ENCODE results near the gene PRPF8.

Gene PRPF8

DNA sequence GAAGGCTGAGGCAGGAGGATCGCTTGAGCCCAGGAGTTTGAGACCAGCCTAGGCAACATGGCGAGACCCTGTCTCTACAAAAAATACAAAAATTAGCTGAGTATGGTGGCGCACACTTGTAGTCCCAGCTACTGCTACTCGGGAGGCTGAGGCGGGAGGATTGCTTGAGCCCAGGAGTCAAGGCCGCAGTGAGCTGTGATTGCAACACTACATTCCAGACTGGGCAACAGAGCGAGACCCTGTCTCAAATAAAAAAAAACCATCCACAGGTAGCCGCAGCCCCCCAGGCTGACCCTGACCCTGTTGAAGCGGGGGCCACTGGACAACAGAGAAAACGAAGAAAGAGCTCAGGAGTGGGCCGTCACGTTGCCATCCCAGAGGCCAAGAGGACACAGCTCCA is 60.0 kb downstream of the PRPF8 start:
- no peak for DNase-seq

DNA sequence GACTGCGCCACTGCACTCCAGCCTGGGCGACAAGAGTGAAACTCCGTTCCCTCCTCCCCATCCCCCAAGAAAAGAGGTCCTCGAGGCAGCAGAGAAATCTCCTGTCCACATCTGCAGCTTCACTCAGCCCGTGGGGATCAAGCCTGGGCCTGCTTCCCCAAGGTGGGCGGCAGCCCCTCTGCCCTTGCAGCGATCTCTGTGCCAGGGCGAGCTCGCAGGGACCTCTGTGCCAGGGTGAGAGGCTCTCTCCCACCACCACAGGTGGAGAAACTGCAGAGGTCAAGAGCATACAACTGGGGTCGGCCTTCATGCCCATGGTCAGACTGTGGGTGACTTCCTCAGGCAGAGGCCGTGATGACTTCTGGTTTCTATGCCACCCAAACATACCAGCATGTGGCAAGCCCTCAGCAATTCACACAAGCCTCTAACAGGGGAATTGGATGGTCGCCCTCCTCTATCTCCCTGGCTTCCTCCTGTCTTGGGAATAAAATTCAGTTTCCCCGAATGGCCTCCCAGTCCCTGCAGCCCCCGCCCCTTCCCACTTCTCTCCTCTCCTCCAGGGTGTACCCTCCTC is 61.5 kb downstream of the PRPF8 start:
- no peak for DNase-seq

DNA sequence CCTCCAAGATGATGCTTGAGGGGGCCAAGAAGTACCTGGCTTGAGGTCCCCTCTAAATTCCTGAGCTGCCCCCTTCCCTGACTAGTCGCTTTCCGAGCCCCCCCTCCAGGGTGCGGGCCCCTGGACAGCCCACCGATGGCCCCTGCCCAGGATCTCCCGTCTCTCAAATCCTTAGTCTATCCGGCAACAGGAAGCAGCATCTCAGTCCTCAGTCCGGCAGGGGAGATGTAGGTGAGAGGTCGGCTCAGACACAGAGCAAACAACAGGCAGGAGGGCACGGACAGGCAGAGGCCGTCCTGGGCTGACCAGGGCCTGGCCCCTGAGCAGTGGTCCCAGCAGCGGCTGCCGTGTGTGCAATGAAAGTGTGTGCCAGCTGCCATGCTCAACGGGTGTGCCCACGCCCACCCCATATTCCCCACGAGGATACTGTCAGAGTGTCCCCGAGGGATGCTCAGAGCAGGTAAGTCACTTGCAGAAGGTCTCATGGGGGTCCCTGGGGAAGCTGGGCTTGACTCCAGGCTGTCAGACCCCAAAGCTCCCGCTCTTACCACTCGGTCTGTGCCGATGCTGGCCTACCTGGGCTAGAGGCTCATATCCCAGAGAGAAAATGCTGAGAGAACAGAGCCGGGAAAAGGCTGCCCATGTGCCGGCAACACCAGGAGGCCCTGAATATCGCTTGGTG is 63.3 kb downstream of the PRPF8 start:
- DNase-seq, result no peak

DNA sequence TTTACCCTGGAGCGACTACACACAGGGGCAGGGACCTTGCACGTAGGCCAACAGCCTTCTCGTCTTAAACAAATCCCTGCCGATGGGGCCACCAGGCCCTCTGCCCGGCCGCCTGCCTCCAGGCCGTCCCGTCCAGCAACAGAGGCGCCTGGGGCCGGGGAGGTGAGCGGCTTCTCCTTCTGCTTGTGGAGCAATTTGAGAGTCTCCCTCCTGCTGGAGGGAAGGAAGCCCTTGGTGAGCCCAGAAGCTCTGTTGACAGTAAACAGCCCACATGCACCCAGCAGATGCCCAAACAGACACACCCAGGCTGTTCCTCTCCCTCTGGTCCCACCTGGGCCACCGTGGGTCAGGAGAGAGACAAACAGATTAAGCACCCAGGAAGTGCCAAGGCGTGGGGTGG is 64.2 kb downstream of the PRPF8 start:
- DNase-seq, result no peak

DNA sequence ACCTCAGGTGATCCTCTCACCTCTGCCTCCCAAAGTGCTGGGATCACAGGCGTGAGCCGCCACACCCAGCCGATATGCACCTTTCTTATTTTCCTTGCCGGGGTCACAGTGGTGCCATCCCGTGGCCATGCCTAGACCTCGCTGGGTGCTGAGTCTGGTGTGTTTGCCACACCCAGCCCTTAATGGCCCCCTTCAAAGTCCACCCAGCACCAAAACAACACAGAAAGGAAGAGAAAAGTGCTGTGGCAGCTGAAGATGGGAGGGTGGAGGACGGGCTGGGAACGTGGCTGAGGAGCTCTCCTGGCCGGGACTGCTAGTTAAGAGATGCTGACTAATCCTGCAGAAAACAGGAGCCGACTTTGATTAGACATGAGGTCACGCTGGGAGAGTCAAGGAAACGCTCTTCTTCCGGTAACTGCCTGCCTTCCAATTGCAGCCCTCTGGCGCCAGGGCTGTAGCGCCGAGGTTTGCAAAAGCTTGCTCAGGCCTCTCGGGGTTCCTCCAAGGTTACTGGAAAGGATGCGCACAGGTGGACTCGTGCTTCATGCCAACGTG is 67.0 kb downstream of the PRPF8 start:
- DNase-seq, result no peak

DNA sequence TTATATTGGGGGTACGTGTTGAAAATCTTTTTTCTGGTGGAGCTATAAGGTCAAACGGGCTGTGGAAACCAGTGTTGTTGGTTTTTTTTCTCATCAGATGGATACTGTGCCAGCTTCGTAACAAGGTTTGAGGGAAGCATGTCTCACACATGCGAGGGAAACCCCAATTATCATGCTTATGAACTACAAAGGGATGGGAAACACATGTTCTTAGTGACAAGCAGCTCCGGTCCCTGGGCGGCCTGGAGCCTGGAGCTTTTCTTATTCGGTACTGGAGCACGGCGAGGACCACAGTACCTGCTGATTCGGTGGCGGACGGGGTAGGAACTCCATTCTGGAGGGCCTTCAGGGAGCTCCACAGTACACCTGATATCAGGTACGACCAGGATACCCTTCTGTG is 68.6 kb downstream of the PRPF8 start:
- no peak for DNase-seq

DNA sequence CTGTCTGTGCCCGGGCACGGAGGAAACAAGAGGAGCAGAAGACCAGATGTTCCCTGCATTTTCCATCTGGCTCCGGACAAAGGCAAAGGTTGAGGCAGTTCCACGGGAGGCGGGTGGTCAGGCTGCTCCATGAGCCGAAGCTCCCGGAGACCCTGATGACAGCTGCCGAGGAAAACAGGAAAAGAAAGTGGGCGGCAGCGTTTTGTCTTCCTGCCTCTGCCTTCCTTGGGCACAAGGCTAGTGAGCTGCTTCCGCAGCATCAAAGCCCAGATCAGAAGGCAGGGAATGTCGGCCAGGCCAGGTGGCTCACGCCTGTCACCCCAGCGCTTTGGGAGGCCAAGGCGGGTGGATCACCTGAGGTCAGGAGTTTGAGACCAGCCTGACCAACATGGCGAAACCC is 72.3 kb downstream of the PRPF8 start:
- DNase-seq, result no peak

DNA sequence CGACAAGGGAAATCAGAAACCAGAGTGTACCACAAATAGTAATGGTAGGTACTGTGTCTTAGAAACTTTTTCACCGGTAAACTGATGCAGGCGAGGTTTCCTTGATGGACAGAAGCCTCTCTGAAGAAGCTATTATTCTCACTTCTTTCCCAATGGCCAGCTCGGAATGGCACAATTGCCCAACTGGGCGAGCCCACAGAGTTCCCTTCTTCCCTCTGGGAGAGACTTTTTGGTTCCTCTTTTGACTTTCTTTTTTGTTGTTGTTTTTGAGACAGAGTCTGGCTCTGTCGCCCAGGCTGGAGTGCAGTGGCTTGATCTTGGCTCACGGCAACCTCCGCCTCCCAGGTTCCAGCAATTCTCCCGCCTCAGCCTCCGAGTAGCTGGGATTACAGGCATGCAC is 73.0 kb downstream of the PRPF8 start:
- no peak for DNase-seq

DNA sequence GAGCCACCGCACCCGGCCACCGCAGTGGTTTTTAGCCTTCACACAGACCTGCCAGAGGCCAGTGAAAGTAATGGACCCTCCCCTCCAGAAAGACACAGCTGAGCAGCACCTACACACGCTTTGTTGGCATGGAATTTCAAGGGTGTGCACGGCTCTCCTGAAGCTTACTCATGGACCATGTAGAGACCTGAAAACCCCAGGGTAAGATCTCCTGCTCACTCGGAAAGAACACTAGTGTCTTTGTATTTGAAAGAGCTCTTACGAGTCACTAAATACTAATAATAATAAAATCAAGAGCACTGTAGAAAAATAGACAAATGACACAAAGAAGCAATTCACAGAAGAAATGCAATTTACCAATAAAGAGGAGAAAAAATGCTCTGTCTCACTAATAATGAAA is 76.0 kb downstream of the PRPF8 start:
- no peak for DNase-seq

DNA sequence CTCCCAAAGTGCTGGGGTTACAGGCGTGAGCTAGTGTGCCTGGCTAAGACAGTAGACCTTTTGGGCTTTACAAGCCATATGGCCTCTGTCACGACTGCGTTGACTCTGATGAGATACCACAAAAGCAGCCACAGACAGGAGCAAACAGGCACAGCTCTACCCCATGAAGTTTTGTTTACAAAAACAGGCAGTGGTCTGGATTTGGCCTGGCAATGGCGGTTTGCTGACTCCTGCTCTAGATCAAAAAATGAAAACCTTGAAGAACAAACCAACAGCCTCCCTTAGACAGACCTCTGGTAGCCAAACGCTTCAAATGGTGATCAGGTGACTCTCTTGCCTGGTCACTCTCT is 76.7 kb downstream of the PRPF8 start:
- no peak for DNase-seq

DNA sequence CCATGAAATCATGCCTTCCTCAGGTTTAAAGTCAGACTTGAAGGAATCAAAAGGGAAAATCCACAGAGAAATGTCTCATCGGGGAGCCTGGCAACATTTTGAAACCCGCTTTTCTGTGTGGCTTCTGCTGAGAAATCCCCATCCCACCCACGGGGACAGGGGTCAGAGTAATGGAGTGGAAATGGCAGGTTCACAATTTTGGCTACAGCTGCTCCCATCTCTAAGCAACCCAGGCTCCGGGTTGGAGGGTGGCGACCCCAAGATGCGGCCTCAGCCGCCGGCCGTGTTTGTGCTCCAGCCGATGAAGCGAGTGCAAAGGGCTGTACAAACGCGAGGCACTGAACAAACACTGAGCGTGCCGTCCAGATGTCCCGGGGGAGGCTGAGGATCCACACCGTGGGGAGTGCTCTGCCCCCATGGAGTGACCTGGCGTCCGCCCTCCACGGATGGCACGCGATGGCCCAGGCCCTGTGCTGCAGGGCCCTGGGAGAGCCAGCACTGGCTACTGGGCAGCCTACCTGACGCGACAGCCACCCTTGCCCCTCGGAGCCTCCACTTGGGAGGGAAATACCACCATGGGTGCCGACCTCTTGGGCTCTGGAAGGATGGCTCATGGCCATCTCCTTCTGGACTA is 78.2 kb downstream of the PRPF8 start:
- peak; percentile 78 for DNase-seq

DNA sequence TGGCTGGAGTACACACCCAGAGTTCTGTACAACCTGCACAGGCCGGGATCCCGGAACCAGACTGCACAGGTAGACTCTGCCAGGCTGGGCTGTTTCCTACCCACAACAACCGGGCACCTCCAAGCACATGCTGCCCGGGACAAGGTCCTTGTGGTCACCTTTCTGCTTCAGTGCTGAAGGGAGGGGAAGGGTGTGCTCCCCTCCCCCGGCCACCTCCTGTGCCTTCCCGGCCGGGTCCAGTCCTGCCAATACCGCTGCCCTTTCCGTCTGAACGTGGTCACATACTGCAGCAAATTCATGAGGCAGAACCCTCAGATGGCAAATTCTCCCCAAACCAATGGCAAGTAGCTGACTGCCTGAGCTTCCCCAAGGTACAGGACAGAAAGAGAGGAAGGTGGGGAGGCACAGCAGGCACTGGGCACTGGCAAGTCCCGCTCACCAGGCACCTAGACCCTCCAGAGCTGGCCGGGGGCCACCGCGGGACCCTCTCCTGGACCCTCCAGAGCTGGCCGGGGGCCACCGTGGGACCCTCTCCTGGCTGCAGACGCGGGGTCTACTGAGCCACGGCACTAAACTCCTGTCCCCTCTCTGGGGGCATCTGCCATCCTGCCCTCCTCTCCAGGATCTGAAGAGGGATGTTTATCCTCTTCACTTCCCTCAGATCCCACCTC is 78.9 kb downstream of the PRPF8 start:
- DNase-seq, result peak; percentile 53

DNA sequence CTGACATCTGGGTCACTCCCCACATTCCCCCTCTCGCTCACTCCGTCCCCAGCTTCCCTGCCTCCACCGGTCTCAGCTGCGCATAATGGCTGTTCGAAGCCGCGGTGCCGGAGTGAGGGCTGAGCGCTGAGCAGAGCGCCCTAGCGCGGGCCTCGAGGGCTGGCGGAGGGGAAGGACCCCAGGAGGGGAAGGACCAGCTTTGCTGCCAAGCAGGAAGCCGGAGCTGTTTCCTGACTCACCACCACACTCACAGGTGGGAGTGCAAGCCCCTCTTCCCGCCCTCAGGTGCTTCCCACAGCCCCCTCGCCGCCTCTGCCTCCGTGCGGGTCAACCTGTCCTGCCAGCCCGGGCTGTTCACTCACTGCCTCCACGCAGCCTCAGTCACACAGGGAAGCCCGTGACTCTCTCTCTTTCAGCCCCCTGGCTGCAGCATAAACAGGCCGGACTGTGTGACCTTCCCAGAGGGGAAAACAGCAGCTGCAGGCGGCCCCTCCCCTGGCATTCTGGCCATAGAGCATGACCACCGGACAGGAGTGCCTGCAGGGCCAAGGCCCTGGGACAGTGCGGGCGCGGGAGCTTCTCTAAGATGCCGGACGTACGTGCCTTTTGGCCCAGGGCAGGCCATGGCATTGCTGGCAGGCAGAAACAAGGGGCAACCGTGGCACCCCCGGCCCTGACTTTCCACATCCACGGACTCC is 79.7 kb downstream of the PRPF8 start:
- DNase-seq, result peak; percentile 78

DNA sequence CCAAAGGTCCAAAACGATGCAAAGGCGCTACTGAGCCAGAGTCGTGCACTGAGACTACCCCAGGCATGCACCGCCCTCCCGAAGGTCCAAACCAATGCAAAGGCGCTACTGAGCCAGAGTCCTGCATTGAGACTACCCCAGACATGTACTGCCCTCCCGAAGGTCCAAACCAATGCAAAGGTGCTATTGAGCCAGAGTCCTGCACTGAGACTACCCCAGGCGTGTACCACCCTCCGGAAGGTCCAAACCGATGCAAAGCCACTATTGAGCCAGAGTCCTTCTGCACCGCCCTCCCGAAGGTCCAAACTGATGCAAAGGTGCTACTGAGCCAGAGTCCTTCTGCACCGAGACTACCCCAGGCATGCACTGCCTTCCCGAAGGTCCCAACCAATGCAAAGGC is 83.1 kb downstream of the PRPF8 start:
- DNase-seq, result no peak

Measured in retina (tissue), 1 donor.